ENCODE results near the gene CLDN2. TPM values are rescaled to one million over a fixed set of nuclear protein-coding genes. Genes with fewer than 3 reads are reported as not detected.

The CLDN2 gene
- total RNA-seq, 1 donor = not detected

- Histone ChIP-seq H3K4me3 (ENCODE audit: insufficient read depth, low read length) (no peak overlapping the region), H3K27me3 (ENCODE audit: insufficient read depth, low read length) (peaks cover 15% of the 10 kb centered on the region), H3K4me1 (ENCODE audit: insufficient read depth, low read length) (peaks cover 6% of the 10 kb centered on the region), H3K36me3 (ENCODE audit: insufficient read depth, low read length) (no peaks in the 10 kb centered on the region), H4K20me1 (ENCODE audit: insufficient read depth, low read length) (no peaks in the 10 kb centered on the region), H3K79me2 (ENCODE audit: insufficient read depth, low read length) (no peaks in the 10 kb centered on the region), H3K27ac (ENCODE audit: low read depth, low read length) (no peak overlapping the region), H3K4me2 (ENCODE audit: insufficient read depth, low read length) (no peak overlapping the region), H3K9me3 (ENCODE audit: low read depth, low read length) (no peaks in the 10 kb centered on the region), H2AFZ (ENCODE audit: low read length) (no peak overlapping the region)
- no peak for TF ChIP-seq CTCF (IDR thresholded peaks at IDR 0.05; ENCODE audit: extremely low read depth, low read depth, low read length)
- peak; percentile 11 for DNase-seq (ENCODE audit: insufficient read length, low spot score, missing footprints)
These were observed 16.2 kb upstream of the CLDN2 start for GRCh38 chrX:106903856-106904528.

GRCh38 chrX:106905064-106905708, 15.0 kb upstream of the CLDN2 start:
- H4K20me1 ChIP-seq (ENCODE audit: insufficient read depth, low read length) = no peaks in the 10 kb centered on the region
- no peak overlapping the region for H2AFZ ChIP-seq (ENCODE audit: low read length)
- H3K27me3 ChIP-seq (ENCODE audit: insufficient read depth, low read length) = peaks cover 16% of the 10 kb centered on the region
- H3K4me2 ChIP-seq (ENCODE audit: insufficient read depth, low read length) = no peak overlapping the region
- no peaks in the 10 kb centered on the region for H3K36me3 ChIP-seq (ENCODE audit: insufficient read depth, low read length)
- no peaks in the 10 kb centered on the region for H3K79me2 ChIP-seq (ENCODE audit: insufficient read depth, low read length)
- no peak for DNase-seq (ENCODE audit: insufficient read length, low spot score, missing footprints)
- no peak overlapping the region for H3K4me3 ChIP-seq (ENCODE audit: insufficient read depth, low read length)
- TF ChIP-seq CTCF (IDR thresholded peaks at IDR 0.05; ENCODE audit: extremely low read depth, low read depth, low read length) = no peak
- H3K9me3 ChIP-seq (ENCODE audit: low read depth, low read length) = no peaks in the 10 kb centered on the region
- no peaks in the 10 kb centered on the region for H3K4me1 ChIP-seq (ENCODE audit: insufficient read depth, low read length)
- H3K27ac ChIP-seq (ENCODE audit: low read depth, low read length) = no peak overlapping the region

GRCh38 chrX:106906361-106906760, 13.8 kb upstream of the CLDN2 start:
- Histone ChIP-seq H3K9me3 (ENCODE audit: low read depth, low read length) (no peaks in the 10 kb centered on the region), H3K4me3 (ENCODE audit: insufficient read depth, low read length) (no peak overlapping the region), H2AFZ (ENCODE audit: low read length) (no peak overlapping the region), H3K4me1 (ENCODE audit: insufficient read depth, low read length) (no peaks in the 10 kb centered on the region), H4K20me1 (ENCODE audit: insufficient read depth, low read length) (no peaks in the 10 kb centered on the region), H3K27me3 (ENCODE audit: insufficient read depth, low read length) (peaks cover 16% of the 10 kb centered on the region), H3K79me2 (ENCODE audit: insufficient read depth, low read length) (no peaks in the 10 kb centered on the region), H3K36me3 (ENCODE audit: insufficient read depth, low read length) (no peaks in the 10 kb centered on the region), H3K4me2 (ENCODE audit: insufficient read depth, low read length) (no peak overlapping the region), H3K27ac (ENCODE audit: low read depth, low read length) (no peak overlapping the region)
- DNase-seq (ENCODE audit: insufficient read length, low spot score, missing footprints) = no peak
- TF ChIP-seq CTCF (IDR thresholded peaks at IDR 0.05; ENCODE audit: extremely low read depth, low read depth, low read length) = no peak

GRCh38 chrX:106912864-106913263, 7.3 kb upstream of the CLDN2 start:
- no peaks in the 10 kb centered on the region for H3K9me3 ChIP-seq (ENCODE audit: low read depth, low read length)
- H3K79me2 ChIP-seq (ENCODE audit: insufficient read depth, low read length) = no peaks in the 10 kb centered on the region
- peaks cover 18% of the 10 kb centered on the region for H3K27me3 ChIP-seq (ENCODE audit: insufficient read depth, low read length)
- H3K4me2 ChIP-seq (ENCODE audit: insufficient read depth, low read length) = no peak overlapping the region
- no peak for DNase-seq (ENCODE audit: insufficient read length, low spot score, missing footprints)
- no peaks in the 10 kb centered on the region for H4K20me1 ChIP-seq (ENCODE audit: insufficient read depth, low read length)
- peaks cover 3% of the 10 kb centered on the region for H3K4me1 ChIP-seq (ENCODE audit: insufficient read depth, low read length)
- no peak overlapping the region for H3K4me3 ChIP-seq (ENCODE audit: insufficient read depth, low read length)
- no peak for TF ChIP-seq CTCF (IDR thresholded peaks at IDR 0.05; ENCODE audit: extremely low read depth, low read depth, low read length)
- H2AFZ ChIP-seq (ENCODE audit: low read length) = no peak overlapping the region
- no peaks in the 10 kb centered on the region for H3K36me3 ChIP-seq (ENCODE audit: insufficient read depth, low read length)
- no peak overlapping the region for H3K27ac ChIP-seq (ENCODE audit: low read depth, low read length)

All from osteoblast (primary cell).